GM21619 (cell line): ENCODE results near the gene VWA3A.
"Not testable (repeated sequence)": the region's sequence is repeated elsewhere in the genome, so short reads cannot be mapped to it uniquely, and the experiment has no call there.

Source experiments
- ATAC-seq: cut with Tn5 transposase; IDR thresholded peaks from one replicate; pipeline ENCODE4 v1.9.1; 2021; ENCODE audit not compliant: unreplicated experiment

The VWA3A gene

DNA sequence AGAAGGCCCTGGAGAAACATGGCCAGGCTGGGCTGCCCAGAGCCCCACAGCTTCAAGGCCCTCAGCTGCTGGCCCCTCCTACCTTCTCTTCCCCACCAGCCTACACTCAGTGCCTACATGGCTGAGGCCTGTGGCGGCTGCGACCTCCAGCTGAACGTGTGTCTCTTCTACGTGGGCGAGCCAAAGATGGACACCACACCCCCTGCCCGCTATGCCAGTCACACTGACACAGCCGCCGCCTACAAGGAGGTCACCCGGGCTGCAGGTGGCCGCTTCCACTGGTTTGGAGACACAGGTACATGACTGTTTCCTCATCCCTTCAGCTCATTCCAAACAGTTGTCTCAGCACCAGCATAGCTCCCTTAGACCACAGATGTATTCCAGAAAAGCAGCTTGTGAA is 40.5 kb downstream of the VWA3A start:
- ATAC-seq, result no peak

DNA sequence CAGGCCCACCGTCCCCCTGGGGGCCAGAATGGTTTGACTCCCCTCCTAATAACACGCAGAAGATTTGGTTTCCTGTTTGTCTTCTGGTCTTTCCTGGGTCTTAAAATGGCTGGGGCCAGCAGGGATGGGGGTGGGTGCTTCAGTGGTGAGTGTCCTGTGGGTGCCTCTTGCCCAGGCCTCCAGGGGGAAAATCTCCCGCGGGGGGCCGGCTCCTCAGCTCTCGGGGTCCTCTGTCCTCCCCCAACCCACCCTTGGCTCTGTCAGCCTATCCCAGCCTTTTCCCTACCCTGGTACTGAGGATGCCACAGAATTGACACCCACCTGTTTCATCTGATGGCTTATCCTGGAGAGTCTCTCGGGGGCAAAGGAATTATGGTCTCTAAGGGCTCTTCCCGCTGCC is 46.1 kb downstream of the VWA3A start:
- no peak for ATAC-seq

DNA sequence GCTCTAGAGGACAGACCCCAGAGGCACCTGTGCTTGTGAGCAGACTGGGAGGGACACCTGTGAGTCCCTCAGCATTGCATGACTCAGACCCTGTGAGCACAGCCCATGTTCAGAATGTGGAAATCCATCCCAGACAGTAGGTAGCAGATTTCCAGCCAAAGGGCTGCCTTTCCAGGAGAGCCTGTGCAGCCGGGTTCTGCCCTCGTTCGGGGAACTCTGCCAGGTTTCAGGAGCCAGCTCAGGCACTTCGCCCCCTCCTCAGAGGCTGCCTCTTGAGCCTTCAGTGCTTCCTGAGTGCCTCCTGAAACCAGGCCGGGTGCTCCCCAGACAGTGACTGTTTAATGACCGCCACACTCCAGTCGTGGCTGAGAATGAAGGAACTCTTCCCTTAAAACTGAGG is 46.7 kb downstream of the VWA3A start:
- ATAC-seq, result no peak

DNA sequence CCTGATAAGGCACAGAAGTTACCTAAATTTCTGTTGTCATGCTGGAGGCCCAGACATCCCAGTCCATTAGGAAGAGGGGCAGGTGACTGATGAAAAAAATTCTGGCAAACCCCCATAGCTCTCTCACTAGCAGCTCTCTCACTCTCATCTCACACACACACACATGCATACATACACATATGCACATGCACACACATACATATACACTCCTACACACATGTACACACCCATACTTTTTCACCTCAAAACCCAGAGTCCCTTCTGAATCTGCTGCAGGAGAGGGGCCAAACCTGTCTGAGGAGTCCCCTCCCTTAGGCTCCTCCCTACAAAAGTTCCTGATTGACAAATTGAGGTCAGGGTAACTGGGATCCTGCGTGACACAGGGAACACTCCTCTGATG is 47.4 kb downstream of the VWA3A start:
- no peak for ATAC-seq

DNA sequence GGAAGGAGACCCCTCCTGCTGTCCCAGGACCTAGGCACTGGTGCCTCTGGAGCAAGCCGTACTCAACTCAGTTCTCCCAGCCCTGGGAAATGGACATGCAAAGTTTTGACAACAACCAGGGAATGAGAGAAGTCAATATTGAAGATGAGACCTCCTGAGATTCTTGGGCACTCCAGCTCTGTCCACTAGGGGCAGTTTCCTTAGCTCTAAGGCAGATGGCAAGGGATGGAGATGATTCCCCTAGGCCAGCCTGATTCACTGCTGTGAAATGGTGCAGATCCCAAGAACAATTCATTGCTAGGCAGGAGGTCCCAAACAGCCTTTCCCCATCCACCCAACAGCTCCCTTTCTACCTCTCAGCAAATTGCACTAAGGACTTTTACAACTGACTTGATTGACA is 49.4 kb downstream of the VWA3A start:
- ATAC-seq, result no peak

DNA sequence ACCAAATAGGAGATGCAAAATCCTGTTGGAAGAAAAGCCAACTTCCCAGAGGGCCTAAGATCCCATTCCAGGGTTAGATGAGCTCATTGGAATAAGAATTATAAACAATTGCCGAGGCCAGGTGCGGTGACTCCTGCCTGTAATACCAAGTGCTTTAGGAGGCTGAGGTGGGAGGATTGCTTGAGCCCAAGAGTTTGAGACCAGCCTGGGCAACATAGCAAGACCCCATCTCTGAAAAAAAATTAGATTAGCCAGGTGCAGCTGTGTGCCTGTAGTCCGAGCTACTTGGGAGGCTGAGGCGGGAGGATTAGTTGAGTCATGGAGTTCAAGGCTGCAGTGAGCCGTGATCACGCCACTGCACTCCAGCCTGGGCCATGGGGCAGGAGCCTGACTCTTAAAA is 52.2 kb downstream of the VWA3A start:
- no peak for ATAC-seq

DNA sequence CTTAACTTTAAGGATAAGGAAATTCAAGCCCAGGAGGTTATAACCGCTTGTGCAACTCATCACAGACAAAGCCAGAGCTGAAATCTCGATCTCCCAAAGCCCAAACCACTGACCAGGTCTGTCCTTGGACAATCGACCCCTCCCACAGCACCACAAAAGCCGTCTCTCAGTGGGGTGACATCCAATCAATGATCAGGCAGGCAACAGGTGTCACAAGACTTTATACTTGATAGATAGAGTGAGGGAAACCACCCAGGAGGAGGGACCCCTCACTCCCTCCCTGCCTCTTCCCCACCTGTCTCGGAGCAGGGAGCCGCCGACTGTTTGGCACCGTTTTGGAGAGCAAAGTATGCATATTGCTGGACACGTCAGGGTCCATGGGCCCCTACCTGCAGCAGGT is 55.5 kb downstream of the VWA3A start:
- ATAC-seq, result no peak

DNA sequence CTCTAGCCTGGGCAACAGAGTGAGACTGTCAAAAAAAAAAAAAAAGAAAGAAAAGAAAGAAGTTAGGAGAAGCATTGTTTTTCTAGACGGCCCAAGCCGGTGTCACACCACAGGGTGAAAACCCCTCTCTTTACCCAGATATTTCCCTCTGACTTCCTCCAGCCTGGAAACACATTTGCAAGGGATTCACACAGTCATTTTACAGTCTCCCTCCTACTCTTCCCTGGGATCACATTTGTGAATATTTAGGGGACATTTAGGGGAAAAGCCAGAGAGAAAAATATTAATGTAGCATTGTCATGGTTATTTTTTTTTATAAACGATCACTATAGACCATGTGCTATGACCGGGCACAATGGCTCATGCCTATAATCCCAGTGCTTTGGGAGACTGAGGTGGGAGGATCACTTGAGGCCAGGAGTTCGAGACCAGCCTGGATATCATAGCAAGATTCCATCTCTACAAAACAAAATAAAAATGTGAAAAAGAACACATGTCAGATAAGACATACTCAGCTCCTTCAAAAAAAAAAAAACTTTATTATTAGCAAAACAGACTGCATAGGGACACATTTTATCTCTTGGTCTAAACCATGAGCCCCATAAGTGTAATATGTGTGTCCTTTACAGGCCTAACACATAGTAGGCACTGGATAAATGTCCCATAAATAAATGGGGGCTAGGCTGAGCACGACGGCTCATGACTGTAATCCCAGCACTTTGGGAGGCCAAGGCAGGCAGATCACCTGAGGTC is 59.1 kb downstream of the VWA3A start:
- ATAC-seq, result no peak

DNA sequence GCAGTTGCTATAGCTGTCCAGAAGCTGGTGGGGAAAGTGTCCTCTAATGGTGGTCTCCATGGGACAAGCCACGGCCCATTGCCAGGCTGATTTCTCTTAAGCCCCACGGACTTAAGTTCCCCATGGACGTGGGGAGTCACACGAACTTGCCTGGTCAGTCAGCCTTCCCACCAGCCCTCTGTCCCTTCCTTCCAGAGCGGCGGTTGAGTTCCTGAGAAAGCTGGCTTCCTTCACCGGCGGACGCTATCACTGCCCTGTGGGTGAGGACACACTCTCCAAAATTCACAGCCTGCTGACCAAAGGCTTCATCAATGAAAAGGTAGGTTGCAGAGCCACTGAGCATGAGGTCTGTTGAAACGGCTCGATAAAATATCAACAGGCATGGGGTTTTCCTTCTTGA is 60.0 kb downstream of the VWA3A start:
- no peak for ATAC-seq

DNA sequence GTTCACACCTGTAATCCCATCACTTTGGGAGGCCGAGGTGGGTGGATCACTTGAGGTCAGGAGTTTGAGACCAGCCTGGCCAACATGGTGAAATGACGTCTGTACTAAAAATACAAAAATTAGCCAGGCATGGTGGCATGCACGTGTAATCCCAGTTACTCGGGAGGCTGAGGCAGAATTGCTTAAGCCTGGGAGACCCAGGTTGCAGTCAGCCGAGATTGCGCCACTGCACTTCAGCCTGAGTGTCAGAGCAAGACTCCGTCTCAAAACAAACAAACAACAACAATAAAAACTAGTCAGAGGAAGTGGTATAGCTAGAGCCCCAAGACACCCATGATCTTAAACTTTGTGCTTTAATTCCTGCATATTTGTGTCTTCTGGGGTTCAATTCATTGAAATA is 60.7 kb downstream of the VWA3A start:
- ATAC-seq, result not testable (repeated sequence)

DNA sequence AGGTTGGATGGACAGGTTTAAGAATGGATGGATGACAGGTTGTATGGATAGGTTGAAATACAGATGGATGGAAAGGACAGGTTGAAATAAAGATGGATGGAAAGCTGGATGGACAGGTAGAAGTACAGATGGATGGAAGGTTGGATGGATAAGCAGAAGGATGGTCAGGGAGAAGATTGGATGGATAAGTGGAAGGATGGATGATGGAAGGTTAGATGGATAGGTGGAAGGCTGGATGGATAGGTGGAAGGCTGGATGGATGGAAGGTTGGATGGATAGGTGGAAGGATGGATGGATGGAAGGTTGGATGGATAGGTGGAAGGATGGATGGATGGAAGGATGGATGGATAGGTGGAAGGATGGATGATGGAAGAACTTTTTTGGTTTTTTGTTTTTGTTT is 69.1 kb downstream of the VWA3A start:
- ATAC-seq, result no peak

DNA sequence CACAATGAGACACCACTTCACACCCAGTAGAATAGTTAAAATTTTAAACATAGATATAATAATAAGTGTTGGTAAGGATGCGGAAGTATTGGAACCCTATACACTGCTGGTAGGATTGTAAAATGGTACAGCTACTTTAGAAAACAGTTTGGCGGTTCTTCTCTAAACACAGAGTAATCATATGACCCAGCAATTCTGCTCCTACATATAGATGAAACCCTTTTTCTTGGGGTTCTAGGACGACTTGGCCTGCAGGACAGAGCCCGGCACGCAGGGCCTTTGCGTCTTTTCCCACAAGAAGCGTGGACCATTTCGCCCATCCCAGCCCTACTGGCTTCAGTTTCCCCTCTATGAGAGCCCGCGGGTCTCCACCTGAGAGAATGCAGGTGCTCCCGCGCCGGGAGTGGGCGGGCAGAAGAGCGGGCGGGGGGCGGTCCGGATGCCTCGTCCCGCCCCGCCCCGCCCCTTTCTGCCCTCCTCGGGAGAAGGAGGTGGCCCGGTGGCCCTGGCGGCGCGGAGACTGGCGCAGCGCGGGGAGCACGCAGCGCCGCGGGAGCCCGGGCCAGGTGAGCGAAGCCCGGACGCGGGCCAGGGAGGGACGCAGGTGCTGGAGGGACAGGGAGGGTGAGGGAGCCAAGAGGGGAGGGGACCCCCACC is 69.8 kb downstream of the VWA3A start, which contains the start of gene SDR42E2:
Gene SDR42E2 (plus strand): TSS at position 508 of the 657 bp plus-strand sequence. CDS start 3,077 bp downstream, outside the sequence.
- no peak for ATAC-seq

DNA sequence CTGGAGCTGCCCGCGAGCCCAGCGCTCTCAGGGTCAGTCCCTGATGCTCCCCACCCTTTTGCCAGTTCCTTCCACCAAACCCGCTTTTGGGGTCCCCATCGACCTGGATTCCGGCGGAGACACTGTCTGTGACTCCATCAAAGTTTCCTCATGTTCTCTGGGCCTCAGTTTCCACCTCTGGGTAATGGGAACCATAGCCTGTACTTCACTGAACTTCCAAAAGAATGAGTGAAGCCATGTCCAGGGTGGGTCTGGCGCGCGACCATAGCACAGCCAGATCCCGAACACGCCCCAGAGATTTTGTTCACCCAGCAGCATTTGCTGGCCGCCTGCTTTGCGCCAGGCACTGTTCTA is 70.3 kb downstream of the VWA3A start:
- no peak for ATAC-seq

DNA sequence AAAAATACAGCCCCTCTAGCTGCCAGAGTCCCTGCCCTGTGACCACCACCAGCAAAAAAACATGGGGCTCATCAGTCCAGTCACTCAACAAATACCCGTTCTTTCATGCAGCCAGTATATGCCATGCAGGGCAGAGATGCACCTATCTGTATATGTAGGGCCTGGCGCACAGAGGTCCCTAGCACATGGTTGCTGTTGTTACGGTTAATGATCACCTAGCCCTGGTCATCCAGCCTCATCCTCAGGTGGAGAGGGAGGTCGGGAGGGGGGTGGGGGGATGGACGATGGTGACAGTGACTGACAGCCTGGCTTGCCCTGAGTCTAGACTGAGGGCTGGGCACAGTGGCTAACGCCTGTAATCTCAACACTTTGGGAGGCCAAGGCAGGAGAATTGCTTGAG is 71.5 kb downstream of the VWA3A start:
- ATAC-seq, result no peak

DNA sequence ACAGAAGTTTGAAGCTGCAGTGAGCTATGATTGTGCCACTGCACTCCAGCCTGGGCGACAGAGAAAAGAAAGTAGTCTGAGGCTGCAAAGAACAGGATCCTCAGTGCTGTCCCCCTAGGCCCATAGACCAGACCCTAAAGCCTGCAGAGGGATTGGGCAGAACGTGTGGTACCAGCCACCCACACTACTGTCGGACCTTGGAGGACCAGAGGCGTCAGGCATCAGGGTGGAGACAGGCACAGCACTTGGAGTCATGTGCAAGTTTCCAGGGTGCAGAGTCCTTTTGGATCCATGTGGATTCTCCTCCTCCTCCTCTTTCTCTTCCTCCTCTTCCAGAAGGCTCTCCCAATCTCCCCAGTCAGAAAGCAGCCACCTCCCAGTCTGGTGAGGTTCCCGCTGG is 72.1 kb downstream of the VWA3A start:
- ATAC-seq, result no peak

DNA sequence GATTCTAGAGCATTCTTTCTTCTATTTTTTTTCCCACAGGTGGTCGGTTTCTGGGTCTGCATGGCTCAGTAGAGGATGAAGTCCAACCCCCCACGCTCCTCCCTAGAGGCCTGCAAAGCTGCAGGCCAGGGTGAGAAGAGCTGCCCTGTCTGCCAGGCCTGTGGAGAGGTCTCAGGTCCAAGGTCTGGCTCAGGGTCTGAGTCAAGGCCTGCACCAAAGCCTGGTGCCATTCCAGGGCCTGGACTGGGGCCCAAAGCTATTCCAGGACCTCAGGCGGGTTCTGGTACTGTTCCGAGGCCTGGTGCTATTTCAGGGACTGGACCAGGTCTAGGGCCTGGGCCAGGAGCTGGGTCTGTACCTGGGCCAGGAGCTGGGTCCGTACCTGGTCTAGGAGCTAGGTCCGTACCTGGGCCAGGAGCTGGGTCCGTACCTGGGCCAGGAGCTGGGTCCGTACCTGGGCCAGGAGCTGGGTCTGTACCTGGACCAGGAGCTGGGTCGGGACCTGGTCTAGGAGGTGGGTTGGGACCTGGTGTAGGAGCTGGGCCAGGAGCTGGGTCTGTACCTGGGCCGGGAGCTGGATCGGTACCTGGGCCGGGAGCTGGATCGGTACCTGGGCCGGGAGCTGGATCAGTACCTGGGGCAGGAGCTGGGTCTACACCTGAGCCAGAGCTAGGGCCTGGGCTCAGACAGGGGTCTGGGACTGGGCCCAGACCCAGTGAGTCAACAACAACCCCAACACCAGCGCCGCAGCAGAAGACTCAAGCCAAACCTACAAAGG is 73.4 kb downstream of the VWA3A start:
- ATAC-seq, result no peak

DNA sequence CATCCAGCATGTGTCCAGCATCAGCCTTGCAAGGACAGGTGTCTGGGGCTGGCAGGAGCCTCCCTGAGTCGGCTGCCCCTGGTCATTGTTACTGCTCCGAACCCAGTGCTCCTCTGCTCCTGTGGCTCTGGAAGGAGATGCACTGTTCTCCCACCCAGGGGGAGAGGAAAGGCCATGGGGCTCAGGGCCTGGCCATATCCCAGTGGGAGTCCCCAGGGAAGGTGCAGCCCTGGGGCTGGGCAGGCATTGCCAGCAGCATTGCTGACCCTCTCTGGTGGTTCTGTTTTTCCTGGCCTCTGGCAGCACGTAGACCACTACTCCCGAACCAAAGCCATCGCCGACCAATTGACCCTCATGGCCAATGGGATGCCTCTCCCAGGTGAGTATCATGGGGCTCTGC is 79.6 kb downstream of the VWA3A start:
- ATAC-seq, result no peak

DNA sequence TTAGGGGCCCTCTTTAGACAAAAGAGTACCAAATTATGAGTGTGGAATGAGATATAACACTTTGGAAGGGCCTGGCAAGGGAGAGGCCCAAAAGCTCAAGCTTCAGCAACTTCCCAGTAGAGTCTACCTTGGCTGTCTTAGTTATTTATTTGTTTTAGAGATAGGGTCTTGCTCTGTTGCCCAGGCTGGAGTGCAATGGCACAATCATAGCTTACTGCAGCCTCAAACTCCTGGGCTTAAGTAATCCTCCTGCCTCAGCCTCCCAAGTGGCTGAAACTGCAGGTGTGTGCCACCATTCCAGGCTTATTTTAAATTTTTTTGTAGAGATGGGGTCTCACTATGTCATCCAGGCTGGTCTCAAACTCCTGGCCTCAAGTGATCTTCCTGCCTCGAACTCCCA is 80.3 kb downstream of the VWA3A start:
- ATAC-seq, result not testable (repeated sequence)

DNA sequence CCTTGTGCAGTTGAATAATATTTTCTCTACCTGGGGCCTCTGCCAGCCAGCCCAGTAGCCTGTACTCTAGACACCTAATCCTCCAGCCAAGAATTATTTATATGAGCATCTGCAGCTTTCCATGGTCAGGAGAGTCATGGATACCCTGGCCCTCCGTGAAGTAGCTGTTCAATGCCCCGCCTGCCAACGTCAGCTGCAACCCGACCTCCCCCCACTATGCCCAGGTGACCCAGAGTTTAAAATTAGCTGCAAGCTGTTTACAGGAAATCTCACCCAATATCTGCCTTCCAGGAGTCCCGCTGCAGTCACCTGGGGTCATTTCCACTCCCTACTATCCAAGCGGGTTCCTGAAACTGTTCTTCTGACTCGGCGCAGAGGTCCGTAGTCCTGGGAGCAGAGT is 82.3 kb downstream of the VWA3A start:
- ATAC-seq, result no peak

DNA sequence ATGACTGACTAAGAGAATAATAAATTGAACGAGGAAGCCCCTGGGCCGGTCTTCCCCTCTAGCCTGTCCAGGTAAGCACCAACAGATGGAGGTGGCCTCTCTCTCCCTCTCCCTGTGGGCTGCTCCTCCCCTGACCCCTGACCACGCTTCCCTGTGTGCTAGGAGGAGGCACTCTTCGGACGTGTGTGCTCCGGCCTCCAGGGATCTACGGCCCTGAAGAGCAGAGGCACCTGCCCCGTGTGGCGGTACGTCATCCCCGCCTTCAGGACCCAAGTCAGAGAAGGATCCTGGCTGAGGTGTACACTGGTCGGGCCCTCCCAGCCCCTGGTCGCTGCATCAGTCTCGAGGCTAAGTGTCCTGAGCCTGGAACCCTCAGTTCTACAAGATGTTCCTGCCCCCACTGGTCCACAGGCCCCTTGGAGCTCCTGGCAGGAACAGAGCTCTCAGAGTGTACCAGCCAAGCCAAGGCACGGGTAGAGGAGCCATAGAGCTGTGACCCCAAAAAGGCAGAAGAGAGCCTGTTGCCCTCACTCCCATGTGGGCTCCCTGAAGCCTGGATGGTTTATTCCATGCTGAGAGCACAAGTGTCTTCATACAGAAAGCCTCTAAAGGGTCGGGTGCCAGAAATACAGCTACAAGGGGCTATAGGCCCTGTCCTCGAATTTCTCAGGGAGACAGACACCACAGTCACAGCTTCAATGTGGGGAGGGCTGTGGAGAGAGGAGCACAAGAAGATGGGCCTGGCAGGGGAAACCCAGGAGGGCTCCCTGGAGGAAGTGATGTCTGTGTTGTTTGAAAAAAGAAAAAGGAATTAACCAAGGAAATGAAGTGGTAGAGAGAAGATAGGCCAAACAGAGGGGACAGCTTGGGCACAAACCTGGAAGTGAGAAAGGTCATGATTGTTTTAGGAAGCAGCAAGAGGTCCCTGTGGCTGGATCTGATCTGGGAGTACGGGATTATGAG is 85.9 kb downstream of the VWA3A start:
- no peak for ATAC-seq

DNA sequence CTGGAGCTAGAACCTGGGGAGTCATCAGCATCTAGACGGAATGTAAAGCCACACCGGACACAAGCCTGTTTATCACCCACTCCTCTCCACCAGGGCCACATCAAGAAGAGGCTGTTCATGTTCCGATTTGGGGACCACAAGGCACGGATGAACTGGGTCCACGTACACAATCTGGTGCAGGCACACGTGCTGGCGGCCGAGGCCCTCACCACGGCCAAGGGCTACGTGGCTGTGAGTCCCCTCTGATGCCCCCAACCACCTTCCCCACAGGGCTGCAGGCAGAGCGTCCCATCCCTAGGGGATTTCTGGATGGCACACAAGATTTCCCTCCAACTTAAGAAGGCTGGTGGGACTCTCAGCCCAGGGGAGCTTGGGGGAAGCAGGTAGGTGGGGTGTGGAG is 89.1 kb downstream of the VWA3A start:
- ATAC-seq, result no peak
